Measurements from ENCODE around the gene CRIP3. TPM values are rescaled to one million over a fixed set of nuclear protein-coding genes. Genes with fewer than 3 reads are reported as not detected.

The CRIP3 gene
- total and polyA plus RNA-seq, 10 of the 15 experiments (the other 5 are each of a cell fraction or from before 2014, with no cell fraction given) = 1.5 to 9.2 (median 2.2) TPM

DNA sequence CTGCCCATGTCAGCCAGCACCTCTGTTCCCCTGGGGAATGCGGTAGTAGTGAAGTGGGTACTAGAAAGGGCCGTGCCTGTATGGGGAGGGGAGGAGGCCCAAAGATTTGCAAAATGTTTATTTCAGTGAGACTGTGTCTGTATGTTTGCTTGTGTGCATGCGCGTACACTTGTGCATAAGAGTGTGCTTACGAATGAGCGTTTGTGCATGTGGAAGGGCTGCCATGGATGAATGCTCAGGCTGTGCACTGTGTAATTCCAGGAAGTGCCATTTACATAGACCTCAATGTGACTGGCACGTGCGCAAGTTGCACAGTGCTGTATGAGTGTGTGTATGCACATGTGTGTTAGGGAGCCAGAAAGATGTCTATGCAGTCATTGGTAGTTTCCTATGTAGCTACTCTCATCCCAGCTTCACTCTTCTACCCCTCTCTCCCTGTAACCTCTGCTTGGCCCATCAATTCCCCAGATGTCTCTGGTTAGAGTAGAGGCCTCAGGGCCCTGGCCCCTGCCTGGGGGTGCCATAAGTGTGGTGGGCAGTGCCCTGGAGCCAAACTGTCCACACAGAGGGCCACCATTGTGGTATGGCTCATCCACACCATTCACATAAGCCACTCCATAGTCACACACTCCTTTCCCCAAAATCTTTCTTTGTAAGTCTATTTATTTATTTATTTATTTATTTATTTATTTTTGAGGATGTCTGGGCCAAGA lies 37.4 kb downstream of the CRIP3 start (continued):
- TF ChIP-seq, protein P1, sequence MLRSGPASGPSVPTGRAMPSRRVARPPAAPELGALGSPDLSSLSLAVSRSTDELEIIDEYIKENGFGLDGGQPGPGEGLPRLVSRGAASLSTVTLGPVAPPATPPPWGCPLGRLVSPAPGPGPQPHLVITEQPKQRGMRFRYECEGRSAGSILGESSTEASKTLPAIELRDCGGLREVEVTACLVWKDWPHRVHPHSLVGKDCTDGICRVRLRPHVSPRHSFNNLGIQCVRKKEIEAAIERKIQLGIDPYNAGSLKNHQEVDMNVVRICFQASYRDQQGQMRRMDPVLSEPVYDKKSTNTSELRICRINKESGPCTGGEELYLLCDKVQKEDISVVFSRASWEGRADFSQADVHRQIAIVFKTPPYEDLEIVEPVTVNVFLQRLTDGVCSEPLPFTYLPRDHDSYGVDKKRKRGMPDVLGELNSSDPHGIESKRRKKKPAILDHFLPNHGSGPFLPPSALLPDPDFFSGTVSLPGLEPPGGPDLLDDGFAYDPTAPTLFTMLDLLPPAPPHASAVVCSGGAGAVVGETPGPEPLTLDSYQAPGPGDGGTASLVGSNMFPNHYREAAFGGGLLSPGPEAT (IDR thresholded peaks at IDR 0.05; ENCODE audit: low read depth) = peak; percentile 9; the same call in 1 of the 2 replicates
- TF ChIP-seq CEBPB (IDR thresholded peaks at IDR 0.05; ENCODE audit: borderline replicate concordance in 1 of 2, low read depth in 2 of 2, low read length in 2 of 2) (no peak), HDGF (IDR thresholded peaks at IDR 0.05) (no peak), PAX5 (IDR thresholded peaks at IDR 0.05; ENCODE audit: borderline replicate concordance, low read depth, low read length) (peak; percentile 55; the same call in 1 of the 2 replicates), BMI1 (IDR thresholded peaks at IDR 0.05; ENCODE audit: borderline replicate concordance) (no peak), GABPA (IDR thresholded peaks at IDR 0.05; ENCODE audit: low read depth) (no peak), IKZF2 (IDR thresholded peaks at IDR 0.05) (peak; percentile 40 to 50; a peak in 3 of 4 replicates), ZNF622 (IDR thresholded peaks at IDR 0.05) (no peak), IRF4 (IDR thresholded peaks at IDR 0.05; ENCODE audit: low read depth, low read length) (no peak), ETV6 (conservative IDR thresholded peaks at IDR 0.05 in 1 of 2, IDR thresholded peaks at IDR 0.05 in 1 of 2; ENCODE audit: borderline replicate concordance in 1 of 2, low read depth in 1 of 2) (no peak), SMAD1 (IDR thresholded peaks at IDR 0.05; ENCODE audit: low read depth, partially characterized antibody) (no peak), MEF2A (IDR thresholded peaks at IDR 0.05; ENCODE audit: insufficient read depth, low read depth, low read length) (no peak), TCF7 (IDR thresholded peaks at IDR 0.05; ENCODE audit: borderline replicate concordance) (no peak), TCF3 (IDR thresholded peaks at IDR 0.05; ENCODE audit: borderline replicate concordance, insufficient read depth, low read depth, low read length) (no peak), SP1 (IDR thresholded peaks at IDR 0.05; ENCODE audit: low read depth, low read length) (no peak), ZNF217 (IDR thresholded peaks at IDR 0.05) (no peak), EZH2 (IDR thresholded peaks at IDR 0.05; ENCODE audit: borderline replicate concordance, control insufficient read depth, low read depth, low read length) (no peak), RB1 (IDR thresholded peaks at IDR 0.05; ENCODE audit: borderline replicate concordance) (no peak)
- TF ChIP-seq, protein P2, sequence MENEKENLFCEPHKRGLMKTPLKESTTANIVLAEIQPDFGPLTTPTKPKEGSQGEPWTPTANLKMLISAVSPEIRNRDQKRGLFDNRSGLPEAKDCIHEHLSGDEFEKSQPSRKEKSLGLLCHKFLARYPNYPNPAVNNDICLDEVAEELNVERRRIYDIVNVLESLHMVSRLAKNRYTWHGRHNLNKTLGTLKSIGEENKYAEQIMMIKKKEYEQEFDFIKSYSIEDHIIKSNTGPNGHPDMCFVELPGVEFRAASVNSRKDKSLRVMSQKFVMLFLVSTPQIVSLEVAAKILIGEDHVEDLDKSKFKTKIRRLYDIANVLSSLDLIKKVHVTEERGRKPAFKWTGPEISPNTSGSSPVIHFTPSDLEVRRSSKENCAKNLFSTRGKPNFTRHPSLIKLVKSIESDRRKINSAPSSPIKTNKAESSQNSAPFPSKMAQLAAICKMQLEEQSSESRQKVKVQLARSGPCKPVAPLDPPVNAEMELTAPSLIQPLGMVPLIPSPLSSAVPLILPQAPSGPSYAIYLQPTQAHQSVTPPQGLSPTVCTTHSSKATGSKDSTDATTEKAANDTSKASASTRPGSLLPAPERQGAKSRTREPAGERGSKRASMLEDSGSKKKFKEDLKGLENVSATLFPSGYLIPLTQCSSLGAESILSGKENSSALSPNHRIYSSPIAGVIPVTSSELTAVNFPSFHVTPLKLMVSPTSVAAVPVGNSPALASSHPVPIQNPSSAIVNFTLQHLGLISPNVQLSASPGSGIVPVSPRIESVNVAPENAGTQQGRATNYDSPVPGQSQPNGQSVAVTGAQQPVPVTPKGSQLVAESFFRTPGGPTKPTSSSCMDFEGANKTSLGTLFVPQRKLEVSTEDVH (IDR thresholded peaks at IDR 0.05; ENCODE audit: low read depth, partially characterized antibody) = no peak
- TF ChIP-seq, protein P3, sequence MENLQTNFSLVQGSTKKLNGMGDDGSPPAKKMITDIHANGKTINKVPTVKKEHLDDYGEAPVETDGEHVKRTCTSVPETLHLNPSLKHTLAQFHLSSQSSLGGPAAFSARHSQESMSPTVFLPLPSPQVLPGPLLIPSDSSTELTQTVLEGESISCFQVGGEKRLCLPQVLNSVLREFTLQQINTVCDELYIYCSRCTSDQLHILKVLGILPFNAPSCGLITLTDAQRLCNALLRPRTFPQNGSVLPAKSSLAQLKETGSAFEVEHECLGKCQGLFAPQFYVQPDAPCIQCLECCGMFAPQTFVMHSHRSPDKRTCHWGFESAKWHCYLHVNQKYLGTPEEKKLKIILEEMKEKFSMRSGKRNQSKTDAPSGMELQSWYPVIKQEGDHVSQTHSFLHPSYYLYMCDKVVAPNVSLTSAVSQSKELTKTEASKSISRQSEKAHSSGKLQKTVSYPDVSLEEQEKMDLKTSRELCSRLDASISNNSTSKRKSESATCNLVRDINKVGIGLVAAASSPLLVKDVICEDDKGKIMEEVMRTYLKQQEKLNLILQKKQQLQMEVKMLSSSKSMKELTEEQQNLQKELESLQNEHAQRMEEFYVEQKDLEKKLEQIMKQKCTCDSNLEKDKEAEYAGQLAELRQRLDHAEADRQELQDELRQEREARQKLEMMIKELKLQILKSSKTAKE (IDR thresholded peaks at IDR 0.05; ENCODE audit: low read depth, poor library complexity, severe bottlenecking) = no peak
- TF ChIP-seq, protein P4, sequence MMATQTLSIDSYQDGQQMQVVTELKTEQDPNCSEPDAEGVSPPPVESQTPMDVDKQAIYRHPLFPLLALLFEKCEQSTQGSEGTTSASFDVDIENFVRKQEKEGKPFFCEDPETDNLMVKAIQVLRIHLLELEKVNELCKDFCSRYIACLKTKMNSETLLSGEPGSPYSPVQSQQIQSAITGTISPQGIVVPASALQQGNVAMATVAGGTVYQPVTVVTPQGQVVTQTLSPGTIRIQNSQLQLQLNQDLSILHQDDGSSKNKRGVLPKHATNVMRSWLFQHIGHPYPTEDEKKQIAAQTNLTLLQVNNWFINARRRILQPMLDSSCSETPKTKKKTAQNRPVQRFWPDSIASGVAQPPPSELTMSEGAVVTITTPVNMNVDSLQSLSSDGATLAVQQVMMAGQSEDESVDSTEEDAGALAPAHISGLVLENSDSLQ (IDR thresholded peaks at IDR 0.05) = no peak
